Caco-2 (cell line): ENCODE data around the gene OMG. TPM values are rescaled to one million over a fixed set of nuclear protein-coding genes. Genes with fewer than 3 reads are reported as not detected.

Experiments used
- BruUV-seq: library from RNA; stranded (reverse); fragments of 400-500 nt; replicated peaks from 2 replicates; lab custom pipeline; 2021; lab: Mats Ljungman, UMichigan
- CTCF ChIA-PET: fragments of 300-600 bp; sonication (Branson Sonifier 250); formaldehyde crosslinking; loops from one replicate; lab custom pipeline; 2022; ENCODE audit warnings: antibody characterized with exemption; lab: Charles Lee
- POLR2A ChIA-PET: fragments of 300-600 bp; sonication (Branson Sonifier 250); formaldehyde crosslinking; loops from one replicate; lab custom pipeline; 2022; ENCODE audit warnings: antibody characterized with exemption; lab: Charles Lee
- DNase-seq, 2 experiments: peaks; one replicate each; pipeline versions ENCODE4 v3.0.0 to v3.0.0-alpha.2; 2020 to 2022
- H3K27me3 ChIP-seq: replicated peaks from 2 replicates; pipeline ENCODE4 v1.6.0; 2011; ENCODE audit warnings: low read length; ENCODE audit not compliant: control insufficient read depth, insufficient read depth
- H3K36me3 ChIP-seq: 2 replicates; pipeline ENCODE4 v1.5.1; 2011; ENCODE audit warnings: low read length; ENCODE audit not compliant: control insufficient read depth, insufficient read depth
- H3K4me1 ChIP-seq: fragments of 250-450 bp; sonication (Bioruptor Pico); 2 replicates; pipeline ENCODE4 v1.5.1; 2020; ENCODE audit warnings: mild to moderate bottlenecking
- H3K4me3 ChIP-seq: 2 replicates; pipeline ENCODE4 v1.5.1; 2011; ENCODE audit warnings: low read depth, mild to moderate bottlenecking, control low read depth, low read length
- H3K9me3 ChIP-seq: fragments of 250-450 bp; sonication (Bioruptor Pico); 2 replicates; pipeline ENCODE4 v1.5.1; 2020; ENCODE audit warnings: mild to moderate bottlenecking, moderate library complexity
- H3K27ac Mint-ChIP-seq: one replicate; pipeline ENCODE4 v1.8.0; 2022; ENCODE audit warnings: mixed read lengths; ENCODE audit not compliant: unreplicated experiment
- H3K27me3 Mint-ChIP-seq: one replicate; pipeline ENCODE4 v1.8.0; 2022; ENCODE audit warnings: mixed read lengths; ENCODE audit not compliant: insufficient read depth, unreplicated experiment
- H3K36me3 Mint-ChIP-seq: one replicate; pipeline ENCODE4 v1.8.0; 2022; ENCODE audit warnings: mild to moderate bottlenecking, mixed read lengths; ENCODE audit not compliant: insufficient read depth, unreplicated experiment
- H3K4me1 Mint-ChIP-seq: one replicate; pipeline ENCODE4 v1.8.0; 2022; ENCODE audit warnings: low read depth, mixed read lengths; ENCODE audit not compliant: unreplicated experiment
- H3K4me3 Mint-ChIP-seq: one replicate; pipeline ENCODE4 v1.8.0; 2022; ENCODE audit warnings: mild to moderate bottlenecking, moderate library complexity, mixed read lengths; ENCODE audit not compliant: unreplicated experiment
- H3K9me3 Mint-ChIP-seq: one replicate; pipeline ENCODE4 v1.8.0; 2022; ENCODE audit warnings: mixed read lengths; ENCODE audit not compliant: unreplicated experiment
- CTCF ChIP-seq, 2 experiments: fragments of 200-600 bp in 1 of 2; IDR thresholded peaks; 1 replicate in 1 of 2; 2 replicates in 1 of 2; pipeline versions ENCODE4 v1.5.1 to v1.8.0; 2011 to 2022; ENCODE audit warnings: antibody characterized with exemption in 1 of 2, control low read depth in 1 of 2, inconsistent platforms in 1 of 2, low read depth in 1 of 2, low read length in 1 of 2, mild to moderate bottlenecking in 1 of 2, moderate library complexity in 1 of 2; ENCODE audit not compliant: insufficient read depth in 1 of 2, severe bottlenecking in 1 of 2, unreplicated experiment in 1 of 2
- intact Hi-C: fragments of 100-400 bp; cut with micrococcal nuclease; formaldehyde crosslinking; loops from one replicate; pipeline ENCODE4 v1.10.0; 2022; ENCODE audit not compliant: unreplicated experiment
- total RNA-seq: library from RNA; stranded (reverse); gene quantifications from 2 replicates; pipeline ENCODE4 v1.2.3, GENCODE V29; 2022

Gene OMG
- total RNA-seq, 1 experiment from 2014 or later: not detected

- Histone ChIP-seq H3K4me1 (no peaks in the 10 kb centered on the region), H3K27me3 (no peaks in the 10 kb centered on the region), H3K9me3 (no peaks in the 10 kb centered on the region), H3K36me3 (no peaks in the 10 kb centered on the region), H3K4me3 (no peak overlapping the region)
- no peak overlapping the region for H3K4me3 Mint-ChIP-seq
- ChIA-PET CTCF (no interaction called here), POLR2A (no interaction called here)
- no TSS peak for BruUV-seq
- intact Hi-C loops: no loop called here
- no peak for TF ChIP-seq CTCF (IDR thresholded peaks at IDR 0.05; ENCODE audit: insufficient read depth in 1 of 2, low read depth in 1 of 2, low read length in 1 of 2, severe bottlenecking in 1 of 2, unreplicated experiment in 1 of 2)
- H3K9me3 Mint-ChIP-seq: no peaks in the 10 kb centered on the region
- H3K36me3 Mint-ChIP-seq: peaks cover 14% of the 10 kb centered on the region
- no peaks in the 10 kb centered on the region for H3K27me3 Mint-ChIP-seq
- no peak for DNase-seq
- no peaks in the 10 kb centered on the region for H3K4me1 Mint-ChIP-seq
- no peak overlapping the region for H3K27ac Mint-ChIP-seq
These were observed 14.5 kb upstream of the OMG start for GRCh38 chr17:31311526-31311925.

GRCh38 chr17:31310886-31311285 is 13.8 kb upstream of the OMG start:
- Mint-ChIP-seq H3K9me3 (no peaks in the 10 kb centered on the region), H3K4me1 (no peaks in the 10 kb centered on the region), H3K27me3 (no peaks in the 10 kb centered on the region), H3K36me3 (peaks cover 14% of the 10 kb centered on the region), H3K27ac (no peak overlapping the region), H3K4me3 (no peak overlapping the region)
- no peaks in the 10 kb centered on the region for H3K4me1 ChIP-seq
- H3K9me3 ChIP-seq: no peaks in the 10 kb centered on the region
- no peak for DNase-seq
- ChIA-PET CTCF (no interaction called here), POLR2A (no interaction called here)
- intact Hi-C loops: no loop called here
- no peak overlapping the region for H3K4me3 ChIP-seq
- no peaks in the 10 kb centered on the region for H3K27me3 ChIP-seq
- TF ChIP-seq CTCF (IDR thresholded peaks at IDR 0.05; ENCODE audit: insufficient read depth in 1 of 2, low read depth in 1 of 2, low read length in 1 of 2, severe bottlenecking in 1 of 2, unreplicated experiment in 1 of 2): no peak
- BruUV-seq: no TSS peak
- H3K36me3 ChIP-seq: no peaks in the 10 kb centered on the region

GRCh38 chr17:31310260-31310659 is 13.2 kb upstream of the OMG start:
- Mint-ChIP-seq H3K27me3 (no peaks in the 10 kb centered on the region), H3K9me3 (no peaks in the 10 kb centered on the region), H3K4me3 (no peak overlapping the region), H3K36me3 (peaks cover 15% of the 10 kb centered on the region), H3K27ac (peak overlapping the region; percentile 21), H3K4me1 (no peaks in the 10 kb centered on the region)
- no TSS peak for BruUV-seq
- CTCF ChIA-PET: no interaction called here
- DNase-seq: no peak
- Histone ChIP-seq H3K36me3 (no peaks in the 10 kb centered on the region), H3K4me1 (no peaks in the 10 kb centered on the region), H3K27me3 (no peaks in the 10 kb centered on the region), H3K4me3 (no peak overlapping the region), H3K9me3 (no peaks in the 10 kb centered on the region)
- intact Hi-C loops: no loop called here
- TF ChIP-seq CTCF (IDR thresholded peaks at IDR 0.05; ENCODE audit: insufficient read depth in 1 of 2, low read depth in 1 of 2, low read length in 1 of 2, severe bottlenecking in 1 of 2, unreplicated experiment in 1 of 2): no peak
- POLR2A ChIA-PET: interaction anchor here (0.6 kb wide), 1 partner anchor 27 kb away, joined by 7 read pairs; no protein-coding TSS in a partner anchor
